ENCODE data around the gene ITGB5.

Gene ITGB5

GRCh38 chr3:124916837-124917409 lies 29.8 kb upstream of the ITGB5 start:
- TF ChIP-seq CTCF (conservative IDR thresholded peaks at IDR 0.05; ENCODE audit: control insufficient read depth, insufficient read depth, low read depth, low read length) = no peak
- DNase-seq (ENCODE audit: low read depth) = no peak
- no peak overlapping the region for H3K4me3 ChIP-seq (ENCODE audit: control insufficient read depth, low read depth, low read length)

DNA sequence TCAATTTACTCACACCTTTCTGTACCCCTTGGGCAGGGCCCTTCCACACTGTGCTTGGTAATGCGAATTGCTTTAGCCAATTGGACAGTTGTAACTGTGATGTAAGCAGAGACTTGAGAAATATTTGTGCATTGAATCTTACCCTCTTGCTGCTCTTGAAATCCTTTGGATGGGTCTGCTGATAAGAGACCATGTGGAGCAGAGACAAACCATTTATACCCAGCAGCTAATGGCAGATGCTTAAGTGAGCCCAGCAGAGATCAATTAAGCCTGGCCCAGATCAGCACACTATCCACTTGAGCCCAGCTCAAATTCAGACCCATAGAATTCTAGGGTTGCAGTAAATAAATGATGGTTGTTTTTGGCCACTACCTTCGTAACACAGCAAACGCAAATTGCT lies 28.1 kb upstream of the ITGB5 start:
- no peak for TF ChIP-seq CTCF (conservative IDR thresholded peaks at IDR 0.05; ENCODE audit: control insufficient read depth, insufficient read depth, low read depth, low read length)
- DNase-seq (ENCODE audit: low read depth) = no peak
- H3K4me3 ChIP-seq (ENCODE audit: control insufficient read depth, low read depth, low read length) = no peak overlapping the region

- TF ChIP-seq CTCF (conservative IDR thresholded peaks at IDR 0.05; ENCODE audit: control insufficient read depth, insufficient read depth, low read depth, low read length) = no peak
- DNase-seq (ENCODE audit: low read depth) = no peak
Observed at GRCh38 chr3:124907957-124908356, 20.8 kb upstream of the ITGB5 start.

GRCh38 chr3:124904835-124905492 lies 17.8 kb upstream of the ITGB5 start:
- no peak overlapping the region for H3K4me3 ChIP-seq (ENCODE audit: control insufficient read depth, low read depth, low read length)
- no peak for DNase-seq (ENCODE audit: low read depth)
- no peak for TF ChIP-seq CTCF (conservative IDR thresholded peaks at IDR 0.05; ENCODE audit: control insufficient read depth, insufficient read depth, low read depth, low read length)

More at GRCh38 chr3:124907957-124908356, 20.8 kb upstream of the ITGB5 start:
- no peak overlapping the region for H3K4me3 ChIP-seq (ENCODE audit: control insufficient read depth, low read depth, low read length)

GRCh38 chr3:124903896-124904834 lies 17.0 kb upstream of the ITGB5 start:
- H3K4me3 ChIP-seq (ENCODE audit: control insufficient read depth, low read depth, low read length) = no peak overlapping the region
- no peak for TF ChIP-seq CTCF (conservative IDR thresholded peaks at IDR 0.05; ENCODE audit: control insufficient read depth, insufficient read depth, low read depth, low read length)
- DNase-seq (ENCODE audit: low read depth) = peak; percentile 24

DNA sequence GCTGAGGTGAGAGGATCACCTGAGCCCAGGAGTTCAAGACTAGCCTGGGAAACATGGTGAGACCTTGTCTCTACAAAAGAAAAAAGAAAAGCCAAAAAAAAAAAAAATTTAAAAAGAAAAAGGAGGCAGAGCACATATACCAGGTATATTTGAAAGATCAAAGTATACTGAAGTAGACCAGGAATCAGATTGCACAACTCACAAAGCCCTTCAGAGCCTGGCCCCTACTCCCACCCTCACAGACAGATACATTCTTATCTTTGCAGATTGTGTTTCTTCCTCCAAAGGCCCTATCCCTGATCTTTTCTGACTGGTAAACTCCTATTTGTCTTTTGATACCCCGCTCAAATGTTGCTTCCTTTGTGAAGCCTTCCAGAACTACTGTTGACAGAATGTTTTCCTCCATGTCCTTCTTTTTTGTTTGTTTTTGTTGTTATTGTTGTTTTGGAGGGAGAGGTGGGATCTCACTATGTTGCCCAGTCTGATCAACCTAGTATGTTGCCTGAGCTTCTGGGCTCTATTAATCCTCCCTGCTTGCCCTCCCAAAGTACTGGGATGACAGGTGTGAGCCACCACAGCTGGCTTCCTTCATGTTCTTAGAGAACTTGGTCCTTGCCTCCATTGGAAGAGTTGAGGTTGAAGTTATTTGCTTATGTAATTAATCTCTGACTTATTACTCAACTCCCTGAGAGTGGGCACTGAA lies 9.8 kb upstream of the ITGB5 start:
- no peak overlapping the region for H3K4me3 ChIP-seq (ENCODE audit: control insufficient read depth, low read depth, low read length)
- DNase-seq (ENCODE audit: low read depth) = no peak
- no peak for TF ChIP-seq CTCF (conservative IDR thresholded peaks at IDR 0.05; ENCODE audit: control insufficient read depth, insufficient read depth, low read depth, low read length)

Data from fibroblast of mammary gland (primary cell).